ENCODE data around the gene ANKRD39. TPM values are rescaled to one million over a fixed set of nuclear protein-coding genes. Genes with fewer than 3 reads are reported as not detected.
A peak's percentile ranks its signal among the peaks of the same experiment; 100 is the strongest.

The ANKRD39 gene
- total and polyA plus RNA-seq, 2 donors (not counting 1 experiment from before 2014, with no cell fraction given) = 5.3 to 5.8 TPM

GRCh38 chr2:96866986-96867755, 9.4 kb upstream of the ANKRD39 start:
- H4K20me1 ChIP-seq (ENCODE audit: control insufficient read depth, extremely low read depth, insufficient read depth, low read length) = no peaks in the 10 kb centered on the region

GRCh38 chr2:96866586-96866985, 8.8 kb upstream of the ANKRD39 start:
- no peak for DNase-seq (ENCODE audit: low read depth in 2 of 2)
- no peaks in the 10 kb centered on the region for H3K9me3 ChIP-seq (ENCODE audit: control insufficient read depth, insufficient read depth, low read depth, low read length)
- TF ChIP-seq EZH2 (IDR thresholded peaks at IDR 0.05; ENCODE audit: low read length, missing control alignments) = no peak
- TF ChIP-seq CTCF (conservative IDR thresholded peaks at IDR 0.05 in 1 of 2, IDR thresholded peaks at IDR 0.05 in 1 of 2; ENCODE audit: low read depth in 1 of 2, low read length in 2 of 2) = no peak
- peak overlapping the region; percentile 29 for H3K9ac ChIP-seq (ENCODE audit: insufficient read depth, low read length)
- H3K36me3 ChIP-seq (ENCODE audit: control insufficient read depth, insufficient read depth, low read length) = peaks cover 34% of the 10 kb centered on the region
- H4K20me1 ChIP-seq (ENCODE audit: control insufficient read depth, extremely low read depth, insufficient read depth, low read length) = no peaks in the 10 kb centered on the region
- peak overlapping the region; percentile 25 for H3K27ac ChIP-seq (ENCODE audit: insufficient read depth, low read length)
- no peak overlapping the region for H2AFZ ChIP-seq (ENCODE audit: low read length)
- H3K4me3 ChIP-seq (replicated peaks in 1 of 4; ENCODE audit: control extremely low read depth in 1 of 4, insufficient read depth in 1 of 4, low read depth in 3 of 4, low read length in 4 of 4) = peak overlapping the region in 3 of 4 experiments; percentile 41 to 91 (median 84)
- H3K79me2 ChIP-seq (ENCODE audit: control insufficient read depth, insufficient read depth, low read length) = peaks cover 31% of the 10 kb centered on the region
- H3K4me2 ChIP-seq (ENCODE audit: extremely low read depth, insufficient read depth, low read length) = peak overlapping the region; percentile 98
- H3K4me1 ChIP-seq (ENCODE audit: control insufficient read depth, extremely low read depth, insufficient read depth, low read length) = peaks cover 13% of the 10 kb centered on the region
- peaks cover 2% of the 10 kb centered on the region for H3K27me3 ChIP-seq (ENCODE audit: control insufficient read depth, insufficient read depth, low read length)

More at GRCh38 chr2:96866986-96867755, 9.4 kb upstream of the ANKRD39 start:
- TF ChIP-seq CTCF (conservative IDR thresholded peaks at IDR 0.05 in 1 of 2, IDR thresholded peaks at IDR 0.05 in 1 of 2; ENCODE audit: low read depth in 1 of 2, low read length in 2 of 2) (no peak), EZH2 (IDR thresholded peaks at IDR 0.05; ENCODE audit: low read length, missing control alignments) (no peak)
- H3K9ac ChIP-seq (ENCODE audit: insufficient read depth, low read length) = peak overlapping the region; percentile 66
- H3K79me2 ChIP-seq (ENCODE audit: control insufficient read depth, insufficient read depth, low read length) = peaks cover 31% of the 10 kb centered on the region
- H3K9me3 ChIP-seq (ENCODE audit: control insufficient read depth, insufficient read depth, low read depth, low read length) = no peaks in the 10 kb centered on the region
- DNase-seq (ENCODE audit: low read depth in 2 of 2) = no peak
- no peak overlapping the region for H2AFZ ChIP-seq (ENCODE audit: low read length)
- H3K27ac ChIP-seq (ENCODE audit: insufficient read depth, low read length) = peak overlapping the region; percentile 77
- peak overlapping the region; percentile 98 for H3K4me2 ChIP-seq (ENCODE audit: extremely low read depth, insufficient read depth, low read length)
- H3K27me3 ChIP-seq (ENCODE audit: control insufficient read depth, insufficient read depth, low read length) = peaks cover 2% of the 10 kb centered on the region
- peak overlapping the region; percentile 41 to 91 (median 74) for H3K4me3 ChIP-seq (replicated peaks in 1 of 4; ENCODE audit: control extremely low read depth in 1 of 4, insufficient read depth in 1 of 4, low read depth in 3 of 4, low read length in 4 of 4)
- peaks cover 13% of the 10 kb centered on the region for H3K4me1 ChIP-seq (ENCODE audit: control insufficient read depth, extremely low read depth, insufficient read depth, low read length)
- H3K36me3 ChIP-seq (ENCODE audit: control insufficient read depth, insufficient read depth, low read length) = peaks cover 29% of the 10 kb centered on the region

GRCh38 chr2:96866149-96866548, 8.3 kb upstream of the ANKRD39 start:
- Histone ChIP-seq H2AFZ (ENCODE audit: low read length) (no peak overlapping the region), H3K79me2 (ENCODE audit: control insufficient read depth, insufficient read depth, low read length) (peaks cover 31% of the 10 kb centered on the region), H4K20me1 (ENCODE audit: control insufficient read depth, extremely low read depth, insufficient read depth, low read length) (no peaks in the 10 kb centered on the region), H3K36me3 (ENCODE audit: control insufficient read depth, insufficient read depth, low read length) (peaks cover 37% of the 10 kb centered on the region), H3K9ac (ENCODE audit: insufficient read depth, low read length) (no peak overlapping the region), H3K4me2 (ENCODE audit: extremely low read depth, insufficient read depth, low read length) (no peak overlapping the region), H3K4me3 (replicated peaks in 1 of 4; ENCODE audit: control extremely low read depth in 1 of 4, insufficient read depth in 1 of 4, low read depth in 3 of 4, low read length in 4 of 4) (no peak overlapping the region), H3K27ac (ENCODE audit: insufficient read depth, low read length) (peak overlapping the region; percentile 25), H3K4me1 (ENCODE audit: control insufficient read depth, extremely low read depth, insufficient read depth, low read length) (peaks cover 13% of the 10 kb centered on the region), H3K9me3 (ENCODE audit: control insufficient read depth, insufficient read depth, low read depth, low read length) (no peaks in the 10 kb centered on the region), H3K27me3 (ENCODE audit: control insufficient read depth, insufficient read depth, low read length) (peaks cover 2% of the 10 kb centered on the region)
- no peak for DNase-seq (ENCODE audit: low read depth in 2 of 2)
- no peak for TF ChIP-seq EZH2 (IDR thresholded peaks at IDR 0.05; ENCODE audit: low read length, missing control alignments)
- TF ChIP-seq CTCF (conservative IDR thresholded peaks at IDR 0.05 in 1 of 2, IDR thresholded peaks at IDR 0.05 in 1 of 2; ENCODE audit: low read depth in 1 of 2, low read length in 2 of 2) = no peak

Measured in fibroblast of lung (primary cell).